ENCODE measurements around the gene ATP6V1F. TPM values are rescaled to one million over a fixed set of nuclear protein-coding genes. Genes with fewer than 3 reads are reported as not detected.

The ATP6V1F gene
- total RNA-seq, 1 experiment from 2014 or later: 115 TPM

DNA sequence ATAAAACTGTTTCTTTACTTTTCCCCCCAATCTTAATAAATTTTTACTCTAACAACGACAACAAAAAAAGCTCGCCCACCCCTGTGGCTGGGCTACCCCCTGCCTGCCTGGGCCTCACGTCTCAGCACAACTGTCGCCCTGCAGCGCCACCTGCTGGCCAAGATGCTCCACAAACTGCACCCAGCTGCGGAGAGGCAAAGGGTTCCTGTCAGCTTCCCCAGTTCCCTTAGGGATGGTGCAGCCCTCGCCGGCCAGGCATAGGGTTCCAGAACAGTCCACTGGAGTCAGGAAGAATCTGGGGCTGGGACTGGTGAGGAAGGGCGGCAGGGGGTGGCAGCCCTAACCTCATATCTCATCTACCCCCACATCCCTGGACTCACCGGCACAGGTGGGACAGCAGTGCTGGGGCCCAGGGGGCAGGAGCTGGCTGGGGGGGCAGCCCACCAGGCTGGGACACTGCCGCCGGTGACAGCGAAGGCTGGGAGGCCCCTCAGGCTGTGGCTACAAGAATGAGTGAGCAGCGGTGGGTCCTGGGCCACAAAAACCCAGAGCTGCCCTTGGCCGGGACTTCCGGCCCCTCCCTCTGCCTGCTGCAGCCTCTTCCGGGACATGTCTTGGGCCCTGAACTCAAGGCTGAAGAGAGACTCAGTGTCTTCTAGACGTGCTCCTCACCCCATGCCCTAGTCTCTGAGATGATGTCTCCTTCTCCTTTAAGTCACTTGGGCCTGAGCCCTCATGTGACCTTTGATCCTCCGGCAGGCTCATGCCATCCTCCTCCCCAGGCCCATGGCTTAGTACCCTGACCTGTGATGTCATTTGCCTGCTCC lies 21.2 kb downstream of the ATP6V1F start:
- Histone ChIP-seq H2AFZ (ENCODE audit: low read length) (no peak overlapping the region), H3K23me2 (ENCODE audit: insufficient read length, low read depth, low read length, poor library complexity, severe bottlenecking) (no peaks in the 10 kb centered on the region), H3K9ac (ENCODE audit: extremely low read depth, insufficient read length, low read length) (no peak overlapping the region), H3K79me2 (ENCODE audit: insufficient read depth, low read length) (no peaks in the 10 kb centered on the region), H3K14ac (ENCODE audit: insufficient read depth, low read length) (no peak overlapping the region), H3K23ac (ENCODE audit: insufficient read length, low read depth, low read length) (no peak overlapping the region), H4K8ac (replicated peaks; ENCODE audit: insufficient read length, low read depth, low read length) (no peak overlapping the region), H3K18ac (ENCODE audit: insufficient read length, low read depth, low read length) (no peak overlapping the region), H3K4ac (ENCODE audit: low read depth, low read length) (no peak overlapping the region), H3K56ac (ENCODE audit: insufficient read length, low read depth, low read length) (no peak overlapping the region), H4K5ac (ENCODE audit: insufficient read length, low read depth, low read length) (no peak overlapping the region), H2BK20ac (ENCODE audit: low read depth, low read length, poor library complexity, severe bottlenecking) (no peak overlapping the region), H3T11ph (ENCODE audit: low read length) (no peak overlapping the region), H3K4me2 (ENCODE audit: insufficient read depth, insufficient read length, low read length) (no peak overlapping the region), H2BK5ac (ENCODE audit: insufficient read length, low read length) (no peak overlapping the region), H4K91ac (ENCODE audit: insufficient read length, low read depth, low read length) (no peak overlapping the region), H3K9me3 (ENCODE audit: control insufficient read depth, low read depth, low read length) (no peaks in the 10 kb centered on the region), H3K27me3 (ENCODE audit: insufficient read depth, low read length) (no peaks in the 10 kb centered on the region), H3K4me1 (ENCODE audit: insufficient read depth, low read length) (no peaks in the 10 kb centered on the region), H3K79me1 (ENCODE audit: insufficient read depth, low read depth, low read length, poor library complexity, severe bottlenecking) (no peaks in the 10 kb centered on the region), H2BK15ac (ENCODE audit: low read depth, low read length) (no peak overlapping the region), H2AK5ac (ENCODE audit: insufficient read length, low read length) (no peak overlapping the region), H3K27ac (ENCODE audit: insufficient read length, low read depth, low read length) (no peak overlapping the region), H2BK120ac (ENCODE audit: low read depth, low read length, poor library complexity, severe bottlenecking) (no peak overlapping the region), H2BK12ac (ENCODE audit: insufficient read length, low read depth, low read length) (no peak overlapping the region), H4K20me1 (ENCODE audit: control insufficient read depth, insufficient read depth, insufficient read length) (no peaks in the 10 kb centered on the region)
- TF ChIP-seq, protein P1, sequence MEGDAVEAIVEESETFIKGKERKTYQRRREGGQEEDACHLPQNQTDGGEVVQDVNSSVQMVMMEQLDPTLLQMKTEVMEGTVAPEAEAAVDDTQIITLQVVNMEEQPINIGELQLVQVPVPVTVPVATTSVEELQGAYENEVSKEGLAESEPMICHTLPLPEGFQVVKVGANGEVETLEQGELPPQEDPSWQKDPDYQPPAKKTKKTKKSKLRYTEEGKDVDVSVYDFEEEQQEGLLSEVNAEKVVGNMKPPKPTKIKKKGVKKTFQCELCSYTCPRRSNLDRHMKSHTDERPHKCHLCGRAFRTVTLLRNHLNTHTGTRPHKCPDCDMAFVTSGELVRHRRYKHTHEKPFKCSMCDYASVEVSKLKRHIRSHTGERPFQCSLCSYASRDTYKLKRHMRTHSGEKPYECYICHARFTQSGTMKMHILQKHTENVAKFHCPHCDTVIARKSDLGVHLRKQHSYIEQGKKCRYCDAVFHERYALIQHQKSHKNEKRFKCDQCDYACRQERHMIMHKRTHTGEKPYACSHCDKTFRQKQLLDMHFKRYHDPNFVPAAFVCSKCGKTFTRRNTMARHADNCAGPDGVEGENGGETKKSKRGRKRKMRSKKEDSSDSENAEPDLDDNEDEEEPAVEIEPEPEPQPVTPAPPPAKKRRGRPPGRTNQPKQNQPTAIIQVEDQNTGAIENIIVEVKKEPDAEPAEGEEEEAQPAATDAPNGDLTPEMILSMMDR (conservative IDR thresholded peaks at IDR 0.05): peak; percentile 99
- Mint-ChIP-seq H3K27me3 (ENCODE audit: low read depth) (peaks cover 1% of the 10 kb centered on the region; the same call in 1 of the 2 replicates), H3K36me3 (ENCODE audit: insufficient read depth in 1 of 3, low read depth in 3 of 3) (peaks cover 0 to 2% (median 0%) of the 10 kb centered on the region in 3 experiments; a peak in 3 of 7 replicates), H3K4me3 (no peak overlapping the region), H3K27ac (no peak overlapping the region; a peak in 1 of 7 replicates), H3K4me1 (peaks cover 4 to 5% of the 10 kb centered on the region in 2 experiments; a peak in 3 of 4 replicates), H3K9me3 (0 out of 5 replicates have a peak, but pooled peaks cover 0 to 4% of the 10 kb centered on the region in 2 experiments)
- DNase-seq: peak; percentile 88
- WGBS (ENCODE audit: extremely low coverage, insufficient read length, low lambda C conversion rate): no CpG with 5 or more reads among the region's 19 CpGs

Data from H9 (cell line).